HepG2 (cell line): ENCODE data around the gene RABL2A.

Experiments used
- EZH2 ChIP-seq: conservative IDR thresholded peaks from 2 replicates; pipeline ENCODE4 v1.6.1; 2012; ENCODE audit warnings: mild to moderate bottlenecking, low read depth, low read length, moderate library complexity
- FOXK1 ChIP-seq: sonication (generic); formaldehyde crosslinking; IDR thresholded peaks from 2 replicates; pipeline ENCODE4 v1.4.0; 2020; ENCODE audit warnings: low read depth, missing genetic modification reagents, borderline replicate concordance
- MAFK ChIP-seq, 2 experiments: IDR thresholded peaks in 1 of 2; conservative IDR thresholded peaks in 1 of 2; 2 replicates each; pipeline ENCODE4 v1.6.1; 2011; ENCODE audit warnings: improper control_type of control experiment in 2 of 2, low read length in 2 of 2
- MED1 ChIP-seq: sonication (generic); formaldehyde crosslinking; IDR thresholded peaks from 2 replicates; pipeline ENCODE4 v1.4.0; 2020; ENCODE audit warnings: missing genetic modification reagents
- MXI1 ChIP-seq: IDR thresholded peaks from 3 replicates; pipeline ENCODE4 v1.6.1; 2012; ENCODE audit warnings: low read depth, low read length, inconsistent platforms, borderline replicate concordance
- TCF12 ChIP-seq, 2 experiments: fragments of 450-650 bp in 1 of 2; sonication (generic) in 1 of 2; formaldehyde crosslinking in 1 of 2; IDR thresholded peaks; 2 replicates each; pipeline versions ENCODE4 v1.6.1 to v1.8.0; 2017 to 2022; ENCODE audit warnings: antibody characterized with exemption in 1 of 2, mild to moderate bottlenecking in 1 of 2, missing genetic modification reagents in 1 of 2, moderate library complexity in 1 of 2
- ZFP37 ChIP-seq: sonication (generic); formaldehyde crosslinking; IDR thresholded peaks from 2 replicates; pipeline ENCODE4 v1.4.0; 2020; ENCODE audit warnings: missing genetic modification reagents, borderline replicate concordance
- ZNF562 ChIP-seq: sonication (generic); formaldehyde crosslinking; IDR thresholded peaks from 2 replicates; pipeline ENCODE4 v1.8.0; 2022; ENCODE audit warnings: missing genetic modification reagents, borderline replicate concordance
- TF ChIP-seq, protein P1 (sequence below): conservative IDR thresholded peaks from 2 replicates; pipeline ENCODE4 v1.6.1; 2018; ENCODE audit warnings: missing genetic modification reagents
- TF ChIP-seq, protein P2 (sequence below): sonication (generic); formaldehyde crosslinking; IDR thresholded peaks from 2 replicates; pipeline ENCODE4 v1.8.1; 2023; ENCODE audit warnings: missing genetic modification reagents, inconsistent platforms, borderline replicate concordance
- TF ChIP-seq, protein P3 (sequence below): sonication (generic); formaldehyde crosslinking; IDR thresholded peaks from 2 replicates; pipeline ENCODE4 v1.8.1; 2023; ENCODE audit warnings: mild to moderate bottlenecking, missing genetic modification reagents

GRCh38 chr2:113686537-113686936 lies 59.5 kb downstream of the RABL2A start:
- TF ChIP-seq EZH2, result no peak
- no peak for TF ChIP-seq MAFK (conservative IDR thresholded peaks at IDR 0.05 in 1 of 2, IDR thresholded peaks at IDR 0.05 in 1 of 2; ENCODE audit: low read length in 2 of 2)
- TF ChIP-seq MXI1, result no peak
- TF ChIP-seq TCF12 (IDR thresholded peaks at IDR 0.05), result no peak
- TF ChIP-seq TCF12 (CRISPR knock-in tag; IDR thresholded peaks at IDR 0.05), result no peak
- no peak for TF ChIP-seq ZFP37 (CRISPR knock-in tag)
- TF ChIP-seq FOXK1, result no peak
- TF ChIP-seq, protein P1, sequence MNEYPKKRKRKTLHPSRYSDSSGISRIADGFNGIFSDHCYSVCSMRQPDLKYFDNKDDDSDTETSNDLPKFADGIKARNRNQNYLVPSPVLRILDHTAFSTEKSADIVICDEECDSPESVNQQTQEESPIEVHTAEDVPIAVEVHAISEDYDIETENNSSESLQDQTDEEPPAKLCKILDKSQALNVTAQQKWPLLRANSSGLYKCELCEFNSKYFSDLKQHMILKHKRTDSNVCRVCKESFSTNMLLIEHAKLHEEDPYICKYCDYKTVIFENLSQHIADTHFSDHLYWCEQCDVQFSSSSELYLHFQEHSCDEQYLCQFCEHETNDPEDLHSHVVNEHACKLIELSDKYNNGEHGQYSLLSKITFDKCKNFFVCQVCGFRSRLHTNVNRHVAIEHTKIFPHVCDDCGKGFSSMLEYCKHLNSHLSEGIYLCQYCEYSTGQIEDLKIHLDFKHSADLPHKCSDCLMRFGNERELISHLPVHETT (CRISPR knock-in tag), result no peak
- TF ChIP-seq, protein P2, sequence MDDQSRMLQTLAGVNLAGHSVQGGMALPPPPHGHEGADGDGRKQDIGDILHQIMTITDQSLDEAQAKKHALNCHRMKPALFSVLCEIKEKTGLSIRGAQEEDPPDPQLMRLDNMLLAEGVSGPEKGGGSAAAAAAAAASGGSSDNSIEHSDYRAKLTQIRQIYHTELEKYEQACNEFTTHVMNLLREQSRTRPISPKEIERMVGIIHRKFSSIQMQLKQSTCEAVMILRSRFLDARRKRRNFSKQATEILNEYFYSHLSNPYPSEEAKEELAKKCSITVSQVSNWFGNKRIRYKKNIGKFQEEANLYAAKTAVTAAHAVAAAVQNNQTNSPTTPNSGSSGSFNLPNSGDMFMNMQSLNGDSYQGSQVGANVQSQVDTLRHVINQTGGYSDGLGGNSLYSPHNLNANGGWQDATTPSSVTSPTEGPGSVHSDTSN (CRISPR knock-in tag), result no peak
- no peak for TF ChIP-seq MED1 (CRISPR knock-in tag)
- TF ChIP-seq ZNF562 (CRISPR knock-in tag), result no peak
- TF ChIP-seq, protein P3, sequence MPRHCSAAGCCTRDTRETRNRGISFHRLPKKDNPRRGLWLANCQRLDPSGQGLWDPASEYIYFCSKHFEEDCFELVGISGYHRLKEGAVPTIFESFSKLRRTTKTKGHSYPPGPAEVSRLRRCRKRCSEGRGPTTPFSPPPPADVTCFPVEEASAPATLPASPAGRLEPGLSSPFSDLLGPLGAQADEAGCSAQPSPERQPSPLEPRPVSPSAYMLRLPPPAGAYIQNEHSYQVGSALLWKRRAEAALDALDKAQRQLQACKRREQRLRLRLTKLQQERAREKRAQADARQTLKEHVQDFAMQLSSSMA, result no peak
